ENCODE results near the gene ST6GALNAC4.

DNA sequence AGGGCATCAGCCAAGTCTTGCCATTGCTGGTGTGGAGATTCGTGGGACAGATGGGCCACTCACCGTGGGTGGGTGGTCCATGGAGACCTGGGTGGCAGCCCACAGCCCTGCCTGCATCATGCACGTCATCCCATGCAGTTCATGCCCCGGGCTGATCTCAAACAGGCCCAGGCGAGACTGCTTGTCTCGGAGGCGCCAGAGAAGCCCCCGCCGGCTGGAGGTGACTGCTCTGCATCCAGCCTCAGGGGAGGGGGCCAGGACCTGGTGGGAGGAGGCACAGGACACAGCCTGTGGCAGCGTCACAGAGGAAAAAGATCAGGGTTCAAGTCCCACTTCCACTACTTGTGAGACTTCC is 12.8 kb upstream of the ST6GALNAC4 start:
- TF ChIP-seq, protein P1, sequence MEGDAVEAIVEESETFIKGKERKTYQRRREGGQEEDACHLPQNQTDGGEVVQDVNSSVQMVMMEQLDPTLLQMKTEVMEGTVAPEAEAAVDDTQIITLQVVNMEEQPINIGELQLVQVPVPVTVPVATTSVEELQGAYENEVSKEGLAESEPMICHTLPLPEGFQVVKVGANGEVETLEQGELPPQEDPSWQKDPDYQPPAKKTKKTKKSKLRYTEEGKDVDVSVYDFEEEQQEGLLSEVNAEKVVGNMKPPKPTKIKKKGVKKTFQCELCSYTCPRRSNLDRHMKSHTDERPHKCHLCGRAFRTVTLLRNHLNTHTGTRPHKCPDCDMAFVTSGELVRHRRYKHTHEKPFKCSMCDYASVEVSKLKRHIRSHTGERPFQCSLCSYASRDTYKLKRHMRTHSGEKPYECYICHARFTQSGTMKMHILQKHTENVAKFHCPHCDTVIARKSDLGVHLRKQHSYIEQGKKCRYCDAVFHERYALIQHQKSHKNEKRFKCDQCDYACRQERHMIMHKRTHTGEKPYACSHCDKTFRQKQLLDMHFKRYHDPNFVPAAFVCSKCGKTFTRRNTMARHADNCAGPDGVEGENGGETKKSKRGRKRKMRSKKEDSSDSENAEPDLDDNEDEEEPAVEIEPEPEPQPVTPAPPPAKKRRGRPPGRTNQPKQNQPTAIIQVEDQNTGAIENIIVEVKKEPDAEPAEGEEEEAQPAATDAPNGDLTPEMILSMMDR (IDR thresholded peaks at IDR 0.05), result no peak
- no peak for TF ChIP-seq POLR2A (IDR thresholded peaks at IDR 0.05)
- no peak for TF ChIP-seq EP300 (IDR thresholded peaks at IDR 0.05)
- no peak for TF ChIP-seq POLR2AphosphoS5 (IDR thresholded peaks at IDR 0.05)
